ENCODE results near the gene GPC5. TPM values are rescaled to one million over a fixed set of nuclear protein-coding genes. Genes with fewer than 3 reads are reported as not detected.
"Not testable (repeated sequence)": the region's sequence is repeated elsewhere in the genome, so short reads cannot be mapped to it uniquely, and the experiment has no call there.

Gene GPC5
- total RNA-seq, 1 donor from 2014 or later: 0.57 TPM

- no peaks in the 10 kb centered on the region for H3K9me3 Mint-ChIP-seq (ENCODE audit: low read depth)
- no peak for TF ChIP-seq CTCF (IDR thresholded peaks at IDR 0.05; ENCODE audit: unreplicated experiment)
- H3K27ac Mint-ChIP-seq: no peak overlapping the region
- no peaks in the 10 kb centered on the region for H3K36me3 Mint-ChIP-seq (ENCODE audit: insufficient read depth)
- no peak for DNase-seq (ENCODE audit: low spot score, unreplicated experiment)
- no peak overlapping the region for H3K4me3 Mint-ChIP-seq (ENCODE audit: low read depth)
- no peaks in the 10 kb centered on the region for H3K27me3 Mint-ChIP-seq
- no peaks in the 10 kb centered on the region for H3K4me1 Mint-ChIP-seq (ENCODE audit: low read depth)
These were observed 1284.6 kb downstream of the GPC5 start for GRCh38 chr13:92682832-92683517.

- Mint-ChIP-seq H3K4me3 (ENCODE audit: low read depth) (no peak overlapping the region), H3K4me1 (ENCODE audit: low read depth) (no peaks in the 10 kb centered on the region), H3K27ac (no peak overlapping the region), H3K36me3 (ENCODE audit: insufficient read depth) (no peaks in the 10 kb centered on the region), H3K27me3 (no peaks in the 10 kb centered on the region), H3K9me3 (ENCODE audit: low read depth) (peaks cover 22% of the 10 kb centered on the region)
- TF ChIP-seq CTCF (IDR thresholded peaks at IDR 0.05; ENCODE audit: unreplicated experiment): no peak
- DNase-seq (ENCODE audit: low spot score, unreplicated experiment): no peak
These were observed 1295.6 kb downstream of the GPC5 start for GRCh38 chr13:92694047-92694446.

DNA sequence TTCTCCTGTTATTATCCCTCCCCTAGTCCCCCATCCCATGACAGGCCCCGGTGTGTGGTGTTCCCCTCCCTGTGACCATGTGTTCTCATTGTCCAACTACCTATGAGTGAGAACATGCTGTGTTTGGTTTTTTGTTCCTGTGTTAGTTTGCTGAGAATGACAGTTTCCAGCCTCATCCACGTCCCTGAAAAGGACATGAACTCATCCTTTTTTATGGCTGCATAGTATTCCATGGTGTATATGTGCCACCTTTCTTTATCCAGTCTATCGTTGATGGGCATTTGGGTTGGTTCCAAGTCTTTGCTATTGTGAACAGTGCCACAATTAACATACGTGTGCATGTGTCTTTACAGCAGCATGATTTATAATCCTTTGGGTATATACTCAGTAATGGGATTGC lies 1297.4 kb downstream of the GPC5 start:
- H3K27ac Mint-ChIP-seq: not testable (repeated sequence)

DNA sequence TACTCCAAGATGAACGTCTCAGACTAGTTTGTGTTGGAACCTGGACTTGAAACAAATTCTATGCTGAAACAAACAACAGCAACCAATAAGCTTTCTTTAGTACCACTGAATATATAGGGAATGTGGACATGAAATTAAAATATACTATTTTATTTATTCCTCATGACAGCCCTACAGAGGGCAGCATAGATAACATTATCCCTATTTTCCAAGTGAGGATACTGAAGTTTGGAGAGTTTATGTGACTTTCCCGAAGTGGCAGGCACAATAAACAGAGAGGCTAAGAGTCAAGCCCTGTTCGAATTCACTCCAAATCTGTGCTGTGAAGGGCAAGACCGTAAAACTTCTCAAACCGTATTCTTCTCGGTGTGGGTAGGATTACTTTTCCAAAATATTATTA lies 1318.3 kb downstream of the GPC5 start:
- Mint-ChIP-seq H3K4me3 (ENCODE audit: low read depth) (no peak overlapping the region), H3K4me1 (ENCODE audit: low read depth) (peaks cover 9% of the 10 kb centered on the region), H3K27me3 (no peaks in the 10 kb centered on the region), H3K9me3 (ENCODE audit: low read depth) (peaks cover 7% of the 10 kb centered on the region), H3K27ac (no peak overlapping the region), H3K36me3 (ENCODE audit: insufficient read depth) (no peaks in the 10 kb centered on the region)
- DNase-seq (ENCODE audit: low spot score, unreplicated experiment): no peak
- no peak for TF ChIP-seq CTCF (IDR thresholded peaks at IDR 0.05; ENCODE audit: unreplicated experiment)

More for the DNA sequence above, 1297.4 kb downstream of the GPC5 start:
- H3K27me3 Mint-ChIP-seq; H3K4me3 Mint-ChIP-seq (ENCODE audit: low read depth); H3K4me1 Mint-ChIP-seq (ENCODE audit: low read depth); H3K36me3 Mint-ChIP-seq (ENCODE audit: insufficient read depth); DNase-seq (ENCODE audit: low spot score, unreplicated experiment): not testable (repeated sequence)
- peaks cover 29% of the 10 kb centered on the region for H3K9me3 Mint-ChIP-seq (ENCODE audit: low read depth)

- Mint-ChIP-seq H3K27ac (no peak overlapping the region), H3K27me3 (no peaks in the 10 kb centered on the region), H3K4me3 (ENCODE audit: low read depth) (no peak overlapping the region), H3K9me3 (ENCODE audit: low read depth) (peaks cover 3% of the 10 kb centered on the region), H3K36me3 (ENCODE audit: insufficient read depth) (no peaks in the 10 kb centered on the region), H3K4me1 (ENCODE audit: low read depth) (peaks cover 9% of the 10 kb centered on the region)
- DNase-seq (ENCODE audit: low spot score, unreplicated experiment): no peak
- TF ChIP-seq CTCF (IDR thresholded peaks at IDR 0.05; ENCODE audit: unreplicated experiment): no peak
These were observed 1319.4 kb downstream of the GPC5 start for GRCh38 chr13:92717857-92718256.

- no peak overlapping the region for H3K4me3 Mint-ChIP-seq (ENCODE audit: low read depth)
- H3K27me3 Mint-ChIP-seq: no peaks in the 10 kb centered on the region
- TF ChIP-seq CTCF (IDR thresholded peaks at IDR 0.05; ENCODE audit: unreplicated experiment): no peak
- no peak overlapping the region for H3K27ac Mint-ChIP-seq
- peaks cover 9% of the 10 kb centered on the region for H3K4me1 Mint-ChIP-seq (ENCODE audit: low read depth)
- H3K36me3 Mint-ChIP-seq (ENCODE audit: insufficient read depth): no peaks in the 10 kb centered on the region
- H3K9me3 Mint-ChIP-seq (ENCODE audit: low read depth): no peaks in the 10 kb centered on the region
- DNase-seq (ENCODE audit: low spot score, unreplicated experiment): no peak
These were observed 1321.4 kb downstream of the GPC5 start for GRCh38 chr13:92719868-92720267.

Data from progenitor cell of endocrine pancreas (in vitro differentiated cells).